Measurements from ENCODE around the gene CREB3L1.

DNA sequence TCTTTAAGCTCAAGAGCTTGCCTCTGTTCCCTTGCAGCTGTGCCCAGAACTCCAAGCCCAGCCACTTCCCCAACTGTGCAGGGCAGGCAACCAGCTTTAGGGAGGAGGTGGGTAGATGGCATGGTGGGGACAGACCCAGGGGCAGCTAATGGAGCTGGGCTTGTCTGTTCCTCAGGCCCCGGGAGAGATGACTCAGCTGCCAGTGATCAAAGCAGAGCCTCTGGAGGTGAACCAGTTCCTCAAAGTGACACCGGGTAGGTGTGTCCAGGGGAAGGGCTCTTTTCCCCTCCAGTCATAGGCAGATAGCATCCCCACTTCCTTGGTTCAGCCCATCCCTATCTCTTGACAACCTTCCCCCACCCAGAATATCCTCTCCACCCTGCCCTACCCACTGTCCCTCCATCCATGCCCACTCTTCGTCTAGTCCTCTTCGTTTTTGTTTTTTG is 32.4 kb downstream of the CREB3L1 start:
- TF ChIP-seq GABPB1 (CRISPR knock-in tag; IDR thresholded peaks at IDR 0.05) = no peak
- TF ChIP-seq, protein P1, sequence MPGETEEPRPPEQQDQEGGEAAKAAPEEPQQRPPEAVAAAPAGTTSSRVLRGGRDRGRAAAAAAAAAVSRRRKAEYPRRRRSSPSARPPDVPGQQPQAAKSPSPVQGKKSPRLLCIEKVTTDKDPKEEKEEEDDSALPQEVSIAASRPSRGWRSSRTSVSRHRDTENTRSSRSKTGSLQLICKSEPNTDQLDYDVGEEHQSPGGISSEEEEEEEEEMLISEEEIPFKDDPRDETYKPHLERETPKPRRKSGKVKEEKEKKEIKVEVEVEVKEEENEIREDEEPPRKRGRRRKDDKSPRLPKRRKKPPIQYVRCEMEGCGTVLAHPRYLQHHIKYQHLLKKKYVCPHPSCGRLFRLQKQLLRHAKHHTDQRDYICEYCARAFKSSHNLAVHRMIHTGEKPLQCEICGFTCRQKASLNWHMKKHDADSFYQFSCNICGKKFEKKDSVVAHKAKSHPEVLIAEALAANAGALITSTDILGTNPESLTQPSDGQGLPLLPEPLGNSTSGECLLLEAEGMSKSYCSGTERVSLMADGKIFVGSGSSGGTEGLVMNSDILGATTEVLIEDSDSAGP (CRISPR knock-in tag; IDR thresholded peaks at IDR 0.05; ENCODE audit: borderline replicate concordance) = no peak
- TF ChIP-seq POLR2A (IDR thresholded peaks at IDR 0.05; ENCODE audit: insufficient read depth in 1 of 2, low read depth in 2 of 2, low read length in 2 of 2) = no peak
- no peak for TF ChIP-seq POLR2AphosphoS5 (IDR thresholded peaks at IDR 0.05; ENCODE audit: low read depth, low read length)
- TF ChIP-seq ZNF770 (CRISPR knock-in tag; IDR thresholded peaks at IDR 0.05) = no peak
- no peak for TF ChIP-seq ZFP82 (CRISPR knock-in tag; IDR thresholded peaks at IDR 0.05; ENCODE audit: borderline replicate concordance)
- TF ChIP-seq REST (IDR thresholded peaks at IDR 0.05; ENCODE audit: borderline replicate concordance in 1 of 2, low read depth in 1 of 2, low read length in 2 of 2) = no peak
- TF ChIP-seq, protein P2, sequence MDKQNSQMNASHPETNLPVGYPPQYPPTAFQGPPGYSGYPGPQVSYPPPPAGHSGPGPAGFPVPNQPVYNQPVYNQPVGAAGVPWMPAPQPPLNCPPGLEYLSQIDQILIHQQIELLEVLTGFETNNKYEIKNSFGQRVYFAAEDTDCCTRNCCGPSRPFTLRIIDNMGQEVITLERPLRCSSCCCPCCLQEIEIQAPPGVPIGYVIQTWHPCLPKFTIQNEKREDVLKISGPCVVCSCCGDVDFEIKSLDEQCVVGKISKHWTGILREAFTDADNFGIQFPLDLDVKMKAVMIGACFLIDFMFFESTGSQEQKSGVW (CRISPR knock-in tag; IDR thresholded peaks at IDR 0.05; ENCODE audit: borderline replicate concordance) = no peak
- TF ChIP-seq ATF1 (CRISPR knock-in tag; IDR thresholded peaks at IDR 0.05) = no peak
- TF ChIP-seq ZNF24 (IDR thresholded peaks at IDR 0.05) = no peak
- TF ChIP-seq MAZ (IDR thresholded peaks at IDR 0.05; ENCODE audit: borderline replicate concordance, low read depth, low read length) = no peak
- TF ChIP-seq MAZ (CRISPR knock-in tag; IDR thresholded peaks at IDR 0.05; ENCODE audit: low read depth) = no peak
